ENCODE results near the gene TMEM178B. TPM values are rescaled to one million over a fixed set of nuclear protein-coding genes. Genes with fewer than 3 reads are reported as not detected.

TMEM178B gene
- polyA plus RNA-seq, 2 of the 4 experiments (the other 2 are of a cell fraction): 0.88 to 0.93 TPM

- TF ChIP-seq HMGXB4 (CRISPR knock-in tag; IDR thresholded peaks at IDR 0.05; ENCODE audit: borderline replicate concordance): no peak
- no peak for TF ChIP-seq TP53 (CRISPR knock-in tag; IDR thresholded peaks at IDR 0.05)
- no peak for TF ChIP-seq GATA3 (IDR thresholded peaks at IDR 0.05; ENCODE audit: borderline replicate concordance)
- no peak for TF ChIP-seq POLR2A (IDR thresholded peaks at IDR 0.05; ENCODE audit: low read length)
- TF ChIP-seq CEBPB (IDR thresholded peaks at IDR 0.05): no peak
- no peak for TF ChIP-seq HES2 (IDR thresholded peaks at IDR 0.05)
These were observed 160.7 kb downstream of the TMEM178B start (continued) for GRCh38 chr7:141234335-141235105.

- Histone ChIP-seq H3K4me1 (no peaks in the 10 kb centered on the region), H3K4me3 (no peak overlapping the region), H3K27ac (no peak overlapping the region), H3K9me3 (no peaks in the 10 kb centered on the region), H3K4me2 (no peak overlapping the region)
- ChIA-PET POLR2A (no interaction called here), CTCF (interaction anchor here (0.6 to 0.9 kb wide), 2 partner anchors 253 to 425 kb away, joined by 4 read pairs; no protein-coding TSS in a partner anchor)
- 20% methylated on average over 4 of the region's 4 CpGs for WGBS (ENCODE audit: missing lambda C conversion rate)
- no peak for DNase-seq (ENCODE audit: low read depth in 1 of 2, low spot score in 1 of 2)
- no peak for TF ChIP-seq BCL3 (IDR thresholded peaks at IDR 0.05)
- TF ChIP-seq RARB (CRISPR knock-in tag; IDR thresholded peaks at IDR 0.05): no peak
- TF ChIP-seq HEYL (CRISPR knock-in tag; IDR thresholded peaks at IDR 0.05): no peak
- TF ChIP-seq KDM1A (IDR thresholded peaks at IDR 0.05; ENCODE audit: low read depth): no peak
- no peak for TF ChIP-seq EHMT2 (IDR thresholded peaks at IDR 0.05; ENCODE audit: low read depth)
- TF ChIP-seq EP300 (IDR thresholded peaks at IDR 0.05): no peak
- no peak for TF ChIP-seq TP53 (CRISPR knock-in tag; IDR thresholded peaks at IDR 0.05)
- TF ChIP-seq SREBF2 (IDR thresholded peaks at IDR 0.05): no peak
- FAIRE-seq: no peak
- ATAC-seq: no peak
These were observed 161.8 kb downstream of the TMEM178B start for GRCh38 chr7:141235656-141236055.

GRCh38 chr7:141238596-141239243 is 164.9 kb downstream of the TMEM178B start:
- Histone ChIP-seq H3K4me1 (no peaks in the 10 kb centered on the region), H3K4me2 (no peak overlapping the region), H3K27ac (no peak overlapping the region), H3K4me3 (no peak overlapping the region), H3K9me3 (no peaks in the 10 kb centered on the region)
- no peak for FAIRE-seq
- ChIA-PET CTCF (interaction anchor here (0.7 kb wide), 1 partner anchor 9 kb away, joined by 3 read pairs; no protein-coding TSS in a partner anchor), POLR2A (interaction anchor here (1.1 kb wide), 1 partner anchor 224 kb away, joined by 3 read pairs; the partner anchor contains the start of gene MRPS33)
- whole genome bisulfite sequencing (ENCODE audit: missing lambda C conversion rate): 37% methylated on average over 10 of the region's 10 CpGs
- no peak for ATAC-seq
- no peak for DNase-seq (ENCODE audit: low read depth in 1 of 2, low spot score in 1 of 2)
- TF ChIP-seq NFE2L2 (conservative IDR thresholded peaks at IDR 0.05; ENCODE audit: low read length) (no peak), MAFK (IDR thresholded peaks at IDR 0.05; ENCODE audit: partially characterized antibody) (no peak), RFX5 (IDR thresholded peaks at IDR 0.05) (no peak), ZSCAN20 (CRISPR knock-in tag; IDR thresholded peaks at IDR 0.05) (no peak), ATOH8 (CRISPR knock-in tag; IDR thresholded peaks at IDR 0.05; ENCODE audit: low read depth) (no peak), TFCP2L1 (CRISPR knock-in tag; IDR thresholded peaks at IDR 0.05) (no peak), KDM1A (IDR thresholded peaks at IDR 0.05; ENCODE audit: low read depth) (no peak), SREBF2 (IDR thresholded peaks at IDR 0.05) (no peak), ELK1 (IDR thresholded peaks at IDR 0.05; ENCODE audit: low read depth, low read length) (no peak), FOXS1 (CRISPR knock-in tag; IDR thresholded peaks at IDR 0.05) (no peak), REST (IDR thresholded peaks at IDR 0.05) (no peak), RAD21 (conservative IDR thresholded peaks at IDR 0.05 in 1 of 2, IDR thresholded peaks at IDR 0.05 in 1 of 2) (no peak), EHMT2 (IDR thresholded peaks at IDR 0.05; ENCODE audit: low read depth) (no peak), NPAS2 (CRISPR knock-in tag; IDR thresholded peaks at IDR 0.05; ENCODE audit: borderline replicate concordance) (no peak)

Data from A549 (cell line).